HepG2 (cell line): Measurements from ENCODE around the gene C10orf90. TPM values are rescaled to one million over a fixed set of nuclear protein-coding genes. Genes with fewer than 3 reads are reported as not detected.

ENCODE experiments used
- ARNT ChIP-seq: fragments of 450-650 bp; IDR thresholded peaks from 2 replicates; pipeline ENCODE4 v1.6.1; 2017
- ATF7-NPFF ChIP-seq: sonication (generic); formaldehyde crosslinking; IDR thresholded peaks from 2 replicates; pipeline ENCODE4 v1.8.1; 2023; ENCODE audit warnings: mild to moderate bottlenecking, low read depth, missing genetic modification reagents, moderate library complexity
- FOXJ3 ChIP-seq: sonication (generic); formaldehyde crosslinking; IDR thresholded peaks from 2 replicates; pipeline ENCODE4 v1.4.0; 2020; ENCODE audit warnings: missing genetic modification reagents, mild to moderate bottlenecking, borderline replicate concordance
- polyA plus RNA-seq, 8 experiments: library from polyadenylated mRNA; depleted of rRNA in 3 of 8; stranded (reverse) in 7 of 8; unstranded in 1 of 8; fragments of >200 nt; fragmentation: Illumina TruSeq in 4 of 8; extraction: Trizol in 4 of 8; gene quantifications; 2 replicates each; pipeline versions ENCODE4 v1.2.1 to v1.2.3, GENCODE V29; 2011 to 2016; ENCODE audit warnings: low read depth in 4 of 8, missing spikeins in 1 of 8, mixed read lengths in 1 of 8; ENCODE audit not compliant: insufficient read depth in 1 of 8
- total RNA-seq, 5 experiments: library from RNA; depleted of rRNA; stranded (reverse); fragments of >200 nt; fragmentation: Illumina TruSeq; extraction: Trizol; gene quantifications; 2 replicates each; pipeline ENCODE4 v1.2.3, GENCODE V29; 2016; ENCODE audit warnings: low read depth in 1 of 5
- TF ChIP-seq, protein P1 (sequence below): sonication (generic); formaldehyde crosslinking; IDR thresholded peaks from 2 replicates; pipeline ENCODE4 v1.4.0; 2020; ENCODE audit warnings: mild to moderate bottlenecking, missing genetic modification reagents
- TF ChIP-seq, protein P2 (sequence below): sonication (generic); formaldehyde crosslinking; IDR thresholded peaks from 2 replicates; pipeline ENCODE4 v1.4.0; 2020; ENCODE audit warnings: mild to moderate bottlenecking, missing genetic modification reagents

C10orf90 gene
- total and polyA plus RNA-seq, 2 of the 13 experiments (the other 11 are each of a cell fraction or from before 2014, with no cell fraction given) = not detected

DNA sequence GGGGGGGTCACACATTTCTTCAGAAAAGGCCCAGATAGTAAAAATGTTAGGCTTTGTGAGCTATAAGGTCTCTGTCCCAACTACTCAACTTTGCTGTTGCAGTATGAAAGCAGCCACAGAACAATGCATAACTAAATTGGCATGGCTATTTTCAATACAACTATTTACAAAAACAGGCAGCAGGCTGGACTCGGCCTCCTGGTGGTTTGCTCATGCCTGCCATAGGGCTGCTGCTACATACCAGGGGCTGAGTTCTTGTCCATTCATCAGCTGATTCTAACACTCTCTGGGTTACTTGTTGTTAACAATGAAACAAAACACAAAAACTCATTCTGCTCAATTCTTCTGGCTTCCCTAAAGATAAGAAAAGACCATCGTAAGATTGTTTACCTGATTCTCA is 172.8 kb downstream of the C10orf90 start (continued):
- TF ChIP-seq, protein P1, sequence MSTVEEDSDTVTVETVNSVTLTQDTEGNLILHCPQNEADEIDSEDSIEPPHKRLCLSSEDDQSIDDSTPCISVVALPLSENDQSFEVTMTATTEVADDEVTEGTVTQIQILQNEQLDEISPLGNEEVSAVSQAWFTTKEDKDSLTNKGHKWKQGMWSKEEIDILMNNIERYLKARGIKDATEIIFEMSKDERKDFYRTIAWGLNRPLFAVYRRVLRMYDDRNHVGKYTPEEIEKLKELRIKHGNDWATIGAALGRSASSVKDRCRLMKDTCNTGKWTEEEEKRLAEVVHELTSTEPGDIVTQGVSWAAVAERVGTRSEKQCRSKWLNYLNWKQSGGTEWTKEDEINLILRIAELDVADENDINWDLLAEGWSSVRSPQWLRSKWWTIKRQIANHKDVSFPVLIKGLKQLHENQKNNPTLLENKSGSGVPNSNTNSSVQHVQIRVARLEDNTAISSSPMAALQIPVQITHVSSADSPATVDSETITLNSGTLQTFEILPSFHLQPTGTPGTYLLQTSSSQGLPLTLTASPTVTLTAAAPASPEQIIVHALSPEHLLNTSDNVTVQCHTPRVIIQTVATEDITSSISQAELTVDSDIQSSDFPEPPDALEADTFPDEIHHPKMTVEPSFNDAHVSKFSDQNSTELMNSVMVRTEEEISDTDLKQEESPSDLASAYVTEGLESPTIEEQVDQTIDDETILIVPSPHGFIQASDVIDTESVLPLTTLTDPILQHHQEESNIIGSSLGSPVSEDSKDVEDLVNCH (CRISPR knock-in tag) = no peak
- TF ChIP-seq ARNT (no peak), ATF7-NPFF (CRISPR knock-in tag) (no peak), FOXJ3 (CRISPR knock-in tag) (no peak)
- TF ChIP-seq, protein P2, sequence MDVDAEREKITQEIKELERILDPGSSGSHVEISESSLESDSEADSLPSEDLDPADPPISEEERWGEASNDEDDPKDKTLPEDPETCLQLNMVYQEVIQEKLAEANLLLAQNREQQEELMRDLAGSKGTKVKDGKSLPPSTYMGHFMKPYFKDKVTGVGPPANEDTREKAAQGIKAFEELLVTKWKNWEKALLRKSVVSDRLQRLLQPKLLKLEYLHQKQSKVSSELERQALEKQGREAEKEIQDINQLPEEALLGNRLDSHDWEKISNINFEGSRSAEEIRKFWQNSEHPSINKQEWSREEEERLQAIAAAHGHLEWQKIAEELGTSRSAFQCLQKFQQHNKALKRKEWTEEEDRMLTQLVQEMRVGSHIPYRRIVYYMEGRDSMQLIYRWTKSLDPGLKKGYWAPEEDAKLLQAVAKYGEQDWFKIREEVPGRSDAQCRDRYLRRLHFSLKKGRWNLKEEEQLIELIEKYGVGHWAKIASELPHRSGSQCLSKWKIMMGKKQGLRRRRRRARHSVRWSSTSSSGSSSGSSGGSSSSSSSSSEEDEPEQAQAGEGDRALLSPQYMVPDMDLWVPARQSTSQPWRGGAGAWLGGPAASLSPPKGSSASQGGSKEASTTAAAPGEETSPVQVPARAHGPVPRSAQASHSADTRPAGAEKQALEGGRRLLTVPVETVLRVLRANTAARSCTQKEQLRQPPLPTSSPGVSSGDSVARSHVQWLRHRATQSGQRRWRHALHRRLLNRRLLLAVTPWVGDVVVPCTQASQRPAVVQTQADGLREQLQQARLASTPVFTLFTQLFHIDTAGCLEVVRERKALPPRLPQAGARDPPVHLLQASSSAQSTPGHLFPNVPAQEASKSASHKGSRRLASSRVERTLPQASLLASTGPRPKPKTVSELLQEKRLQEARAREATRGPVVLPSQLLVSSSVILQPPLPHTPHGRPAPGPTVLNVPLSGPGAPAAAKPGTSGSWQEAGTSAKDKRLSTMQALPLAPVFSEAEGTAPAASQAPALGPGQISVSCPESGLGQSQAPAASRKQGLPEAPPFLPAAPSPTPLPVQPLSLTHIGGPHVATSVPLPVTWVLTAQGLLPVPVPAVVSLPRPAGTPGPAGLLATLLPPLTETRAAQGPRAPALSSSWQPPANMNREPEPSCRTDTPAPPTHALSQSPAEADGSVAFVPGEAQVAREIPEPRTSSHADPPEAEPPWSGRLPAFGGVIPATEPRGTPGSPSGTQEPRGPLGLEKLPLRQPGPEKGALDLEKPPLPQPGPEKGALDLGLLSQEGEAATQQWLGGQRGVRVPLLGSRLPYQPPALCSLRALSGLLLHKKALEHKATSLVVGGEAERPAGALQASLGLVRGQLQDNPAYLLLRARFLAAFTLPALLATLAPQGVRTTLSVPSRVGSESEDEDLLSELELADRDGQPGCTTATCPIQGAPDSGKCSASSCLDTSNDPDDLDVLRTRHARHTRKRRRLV (CRISPR knock-in tag) = no peak
